Osteocyte (in vitro differentiated cells): ENCODE results near the gene EEF1G. TPM values are rescaled to one million over a fixed set of nuclear protein-coding genes. Genes with fewer than 3 reads are reported as not detected.

Experiments used
- DNase-seq: peaks from one replicate; pipeline ENCODE4 v3.0.0; 2021; ENCODE audit warnings: mixed read lengths; ENCODE audit not compliant: unreplicated experiment; ENCODE audit errors: extremely low spot score
- H3K27ac Mint-ChIP-seq: one replicate; pipeline ENCODE4 v1.8.0; 2021; ENCODE audit warnings: mild to moderate bottlenecking, mixed read lengths; ENCODE audit not compliant: unreplicated experiment
- H3K27me3 Mint-ChIP-seq: one replicate; pipeline ENCODE4 v1.8.0; 2021; ENCODE audit warnings: mixed read lengths; ENCODE audit not compliant: unreplicated experiment
- H3K36me3 Mint-ChIP-seq: one replicate; pipeline ENCODE4 v1.8.0; 2021; ENCODE audit warnings: mixed read lengths; ENCODE audit not compliant: unreplicated experiment
- H3K4me1 Mint-ChIP-seq: one replicate; pipeline ENCODE4 v1.8.0; 2021; ENCODE audit warnings: mixed read lengths; ENCODE audit not compliant: unreplicated experiment
- H3K4me3 Mint-ChIP-seq: one replicate; pipeline ENCODE4 v1.8.0; 2021; ENCODE audit warnings: mild to moderate bottlenecking, moderate library complexity, mixed read lengths; ENCODE audit not compliant: unreplicated experiment
- H3K9me3 Mint-ChIP-seq: one replicate; pipeline ENCODE4 v1.8.0; 2021; ENCODE audit warnings: mixed read lengths; ENCODE audit not compliant: unreplicated experiment
- CTCF ChIP-seq: fragments of 200-600 bp; sonication (generic); IDR thresholded peaks from 2 replicates; pipeline ENCODE4 v1.5.0; 2021; ENCODE audit warnings: antibody characterized with exemption, mild to moderate bottlenecking, moderate library complexity
- total RNA-seq: library from RNA; stranded (reverse); gene quantifications from 2 replicates; pipeline ENCODE4 v1.2.1, GENCODE V29; 2021

The EEF1G gene
- total RNA-seq, 1 donor from 2014 or later: 1,404 TPM

GRCh38 chr11:62546929-62547625 is 26.6 kb downstream of the EEF1G start:
- Mint-ChIP-seq H3K27ac (peak overlapping the region; percentile 86), H3K9me3 (no peaks in the 10 kb centered on the region), H3K36me3 (no peaks in the 10 kb centered on the region), H3K4me3 (peak overlapping the region; percentile 84), H3K4me1 (peaks cover 55% of the 10 kb centered on the region), H3K27me3 (no peaks in the 10 kb centered on the region)
- TF ChIP-seq CTCF: no peak
- no peak for DNase-seq

- DNase-seq: no peak
- peak within 1 kb of the TSS; percentile 97 for H3K4me3 Mint-ChIP-seq
- no peaks in the 10 kb centered on the region for H3K9me3 Mint-ChIP-seq
- H3K27me3 Mint-ChIP-seq: no peaks in the 10 kb centered on the region
- no peaks in the 10 kb centered on the region for H3K36me3 Mint-ChIP-seq
- H3K27ac Mint-ChIP-seq: peak within 1 kb of the TSS; percentile 95
- peaks cover 56% of the 10 kb centered on the region for H3K4me1 Mint-ChIP-seq
- TF ChIP-seq CTCF: no peak
Observed at GRCh38 chr11:62546244-62546928, 27.3 kb downstream of the EEF1G start, which contains the start of gene AHNAK. AHNAK (minus strand) TSS chr11:62546806; CDS start chr11:62536098, 10,708 bp downstream.

GRCh38 chr11:62545437-62546243 is 28.1 kb downstream of the EEF1G start:
- peaks cover 63% of the 10 kb centered on the region for H3K4me1 Mint-ChIP-seq
- no peaks in the 10 kb centered on the region for H3K36me3 Mint-ChIP-seq
- peak; percentile 8 for TF ChIP-seq CTCF
- no peaks in the 10 kb centered on the region for H3K27me3 Mint-ChIP-seq
- H3K27ac Mint-ChIP-seq: peak overlapping the region; percentile 95
- no peaks in the 10 kb centered on the region for H3K9me3 Mint-ChIP-seq
- peak; percentile 97 for DNase-seq
- H3K4me3 Mint-ChIP-seq: peak overlapping the region; percentile 97

- no peak for TF ChIP-seq CTCF
- peaks cover 71% of the 10 kb centered on the region for H3K4me1 Mint-ChIP-seq
- H3K9me3 Mint-ChIP-seq: no peaks in the 10 kb centered on the region
- H3K27me3 Mint-ChIP-seq: no peaks in the 10 kb centered on the region
- H3K4me3 Mint-ChIP-seq: peak overlapping the region; percentile 97
- no peaks in the 10 kb centered on the region for H3K36me3 Mint-ChIP-seq
- peak overlapping the region; percentile 95 for H3K27ac Mint-ChIP-seq
- DNase-seq: no peak
Observed at GRCh38 chr11:62544581-62545436, 28.9 kb downstream of the EEF1G start.
